Cardiac fibroblast (primary cell): ENCODE measurements around the gene STPG3.

Experiments
- DNase-seq, 2 donors: peaks; one replicate each; pipeline versions ENCODE4 v3.0.0 to v3.0.0-alpha.2; 2010; ENCODE audit warnings: low read depth in 2 of 2
- H3K4me3 ChIP-seq, 2 donors: replicated peaks in 1 of 2; 1 replicate in 1 of 2; 2 replicates in 1 of 2; pipeline ENCODE4 v1.5.1; 2011; ENCODE audit warnings: low read depth in 2 of 2, low read length in 2 of 2, mild to moderate bottlenecking in 2 of 2, moderate library complexity in 1 of 2
- TF ChIP-seq, protein P1 (sequence below): IDR thresholded peaks from one replicate; pipeline ENCODE4 v1.5.1; 2011; ENCODE audit warnings: low read depth, mild to moderate bottlenecking, low read length, inconsistent platforms

The STPG3 gene

DNA sequence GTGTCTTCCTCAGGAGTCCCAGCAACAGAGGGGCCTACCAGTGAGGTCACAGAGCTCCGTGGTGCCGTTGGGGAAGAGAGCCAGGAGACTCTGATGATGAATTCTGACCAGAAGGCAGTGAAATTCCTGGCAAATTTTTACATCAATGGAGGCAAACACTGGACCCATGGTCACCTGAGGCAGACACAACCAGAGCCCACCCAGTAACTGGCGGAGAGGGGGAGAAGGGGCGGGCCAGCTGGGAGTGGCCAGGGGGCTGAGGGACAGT, at the start of gene STPG3:
STPG3 (plus strand) TSS at position 93 of the 268 bp plus-strand sequence; CDS start at position 94, 1 bp downstream.
- DNase-seq: no peak
- H3K4me3 ChIP-seq: no peak within 1 kb of the TSS
- TF ChIP-seq, protein P1, sequence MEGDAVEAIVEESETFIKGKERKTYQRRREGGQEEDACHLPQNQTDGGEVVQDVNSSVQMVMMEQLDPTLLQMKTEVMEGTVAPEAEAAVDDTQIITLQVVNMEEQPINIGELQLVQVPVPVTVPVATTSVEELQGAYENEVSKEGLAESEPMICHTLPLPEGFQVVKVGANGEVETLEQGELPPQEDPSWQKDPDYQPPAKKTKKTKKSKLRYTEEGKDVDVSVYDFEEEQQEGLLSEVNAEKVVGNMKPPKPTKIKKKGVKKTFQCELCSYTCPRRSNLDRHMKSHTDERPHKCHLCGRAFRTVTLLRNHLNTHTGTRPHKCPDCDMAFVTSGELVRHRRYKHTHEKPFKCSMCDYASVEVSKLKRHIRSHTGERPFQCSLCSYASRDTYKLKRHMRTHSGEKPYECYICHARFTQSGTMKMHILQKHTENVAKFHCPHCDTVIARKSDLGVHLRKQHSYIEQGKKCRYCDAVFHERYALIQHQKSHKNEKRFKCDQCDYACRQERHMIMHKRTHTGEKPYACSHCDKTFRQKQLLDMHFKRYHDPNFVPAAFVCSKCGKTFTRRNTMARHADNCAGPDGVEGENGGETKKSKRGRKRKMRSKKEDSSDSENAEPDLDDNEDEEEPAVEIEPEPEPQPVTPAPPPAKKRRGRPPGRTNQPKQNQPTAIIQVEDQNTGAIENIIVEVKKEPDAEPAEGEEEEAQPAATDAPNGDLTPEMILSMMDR: no peak

DNA sequence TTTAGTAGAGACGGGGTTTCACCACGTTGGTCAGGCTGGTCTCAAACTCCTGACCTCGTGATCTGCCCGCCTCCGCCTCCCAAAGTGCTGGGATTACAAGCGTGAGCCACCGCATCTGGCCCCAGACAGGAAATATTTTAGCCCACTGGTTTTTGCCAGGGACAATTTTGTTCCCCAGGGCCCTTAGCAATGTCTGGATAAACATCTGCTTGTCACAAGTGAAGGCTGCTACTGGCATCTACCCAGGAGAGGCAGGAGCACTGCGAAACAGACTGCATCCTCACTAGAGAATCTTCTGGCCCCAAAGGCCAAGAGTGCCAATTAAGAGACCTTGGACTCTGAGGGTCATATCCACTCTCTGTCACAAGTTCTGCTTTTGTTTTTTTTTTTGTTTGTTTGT, 48.1 kb upstream of the STPG3 start:
- DNase-seq: no peak
- no peak overlapping the region for H3K4me3 ChIP-seq
- TF ChIP-seq, protein P1: no peak

DNA sequence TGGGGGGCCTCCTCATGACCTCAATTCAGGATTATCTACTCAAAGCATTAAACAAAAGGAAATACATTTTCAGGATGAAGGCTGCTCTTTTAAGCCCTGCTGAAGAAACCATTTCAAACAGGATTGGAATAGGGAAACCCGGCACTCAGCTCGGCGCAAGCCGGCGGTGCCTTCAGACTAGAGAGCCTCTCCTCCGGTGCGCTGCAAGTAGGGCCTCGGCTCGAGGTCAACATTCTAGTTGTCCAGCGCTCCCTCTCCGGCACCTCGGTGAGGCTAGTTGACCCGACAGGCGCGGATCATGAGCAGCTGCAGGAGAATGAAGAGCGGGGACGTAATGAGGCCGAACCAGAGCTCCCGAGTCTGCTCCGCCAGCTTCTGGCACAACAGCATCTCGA, 46.4 kb upstream of the STPG3 start:
- no peak for DNase-seq
- TF ChIP-seq, protein P1: no peak
- peak overlapping the region; percentile 84 to 94 for H3K4me3 ChIP-seq

DNA sequence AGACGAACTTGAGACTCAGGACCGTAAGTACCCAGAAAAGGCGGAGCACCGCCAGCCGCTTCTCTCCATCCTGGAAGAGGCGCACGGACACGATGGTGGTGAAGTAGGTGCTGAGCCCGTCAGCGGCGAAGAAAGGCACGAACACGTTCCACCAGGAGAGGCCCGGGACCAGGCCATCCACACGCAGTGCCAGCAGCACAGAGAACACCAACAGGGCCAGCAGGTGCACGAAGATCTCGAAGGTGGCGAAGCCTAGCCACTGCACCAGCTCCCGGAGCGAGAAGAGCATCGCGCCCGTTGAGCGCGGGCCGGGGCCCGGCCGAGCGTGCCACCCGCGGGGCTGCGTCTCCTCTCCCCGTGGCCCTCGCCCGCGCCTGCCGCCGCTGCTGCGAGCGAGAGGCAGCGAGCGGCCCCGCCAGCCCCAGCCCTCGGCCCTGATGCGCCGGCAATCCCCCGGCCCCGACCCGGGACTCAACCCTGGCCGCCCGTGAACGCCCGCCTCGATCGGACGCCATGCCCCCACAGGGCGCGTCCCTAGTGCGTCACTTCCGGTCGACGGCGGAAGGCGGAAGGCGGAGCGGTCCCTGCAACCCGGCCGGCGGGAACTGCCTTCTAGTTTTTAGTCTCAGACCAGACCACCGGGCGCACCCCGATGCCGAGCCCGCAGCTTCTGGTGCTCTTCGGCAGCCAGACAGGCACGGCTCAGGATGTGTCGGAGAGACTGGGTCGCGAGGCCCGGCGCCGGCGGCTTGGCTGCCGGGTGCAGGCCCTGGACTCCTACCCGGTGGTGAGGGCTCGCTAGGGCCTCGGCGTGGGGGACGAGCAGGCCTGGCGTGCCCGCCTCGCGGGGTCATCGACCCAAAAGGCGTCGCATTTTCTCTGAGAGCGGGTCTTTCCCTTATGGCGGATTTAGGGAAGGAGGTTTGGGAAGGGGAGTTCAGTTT, 45.7 kb upstream of the STPG3 start, which contains the start of the genes NDOR1 and TMEM203:
NDOR1 (plus strand) TSS at position 575 of the 944 bp plus-strand sequence; CDS start at position 653, 78 bp downstream.
TMEM203 (minus strand) TSS at position 523 of the 944 bp plus-strand sequence; CDS start at position 289, 234 bp downstream.
- H3K4me3 ChIP-seq: peak within 1 kb of the TSS; percentile 84 to 94
- DNase-seq: peak; percentile 76 to 83
- TF ChIP-seq, protein P1: no peak

DNA sequence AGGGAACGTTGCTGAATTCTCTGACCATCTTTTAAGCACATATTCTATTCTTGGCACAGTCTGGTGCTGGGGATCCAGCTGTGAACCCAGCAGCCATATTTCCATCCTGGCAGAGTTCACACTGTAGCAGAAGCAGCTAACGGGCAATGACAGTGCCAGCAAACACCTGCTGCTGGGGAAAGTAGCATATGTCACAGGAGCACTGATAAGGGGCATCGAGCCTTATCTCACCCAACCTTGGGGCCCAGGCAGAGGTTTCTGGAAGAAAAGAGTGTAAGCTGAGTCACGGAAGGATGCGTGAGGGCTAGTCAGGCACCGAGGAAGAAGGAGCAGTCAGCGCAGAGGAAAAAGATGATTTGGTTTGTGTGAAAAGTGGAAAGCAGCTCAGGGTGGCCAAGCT, 44.5 kb upstream of the STPG3 start:
- no peak for DNase-seq
- H3K4me3 ChIP-seq: peak overlapping the region; percentile 84 to 94

DNA sequence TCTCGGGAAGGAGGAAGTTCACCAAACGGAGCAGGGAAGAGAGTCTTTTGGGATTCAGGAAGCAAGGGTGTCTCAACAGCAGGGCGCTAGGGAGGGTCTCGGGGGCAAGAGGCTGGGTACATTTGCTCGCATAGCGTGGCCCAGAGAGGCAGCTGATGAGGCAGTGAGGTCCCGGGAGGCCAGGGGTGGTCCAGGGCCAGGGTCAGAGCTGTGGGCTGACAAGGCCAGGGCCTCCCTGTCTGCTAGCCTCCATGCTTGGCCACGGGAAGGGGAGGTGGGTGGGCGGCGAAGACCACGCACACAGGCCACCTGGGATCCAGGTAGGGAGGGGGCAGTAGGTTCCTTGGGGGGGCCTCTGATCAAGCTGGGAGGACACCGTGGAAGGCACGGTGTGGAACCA, 39.6 kb upstream of the STPG3 start:
- TF ChIP-seq, protein P1: no peak
- no peak for DNase-seq
- no peak overlapping the region for H3K4me3 ChIP-seq

More for the DNA sequence above, 44.5 kb upstream of the STPG3 start:
- TF ChIP-seq, protein P1: no peak
